ENCODE measurements around the gene PSIP1. TPM values are rescaled to one million over a fixed set of nuclear protein-coding genes. Genes with fewer than 3 reads are reported as not detected.
"Not testable (repeated sequence)": the region's sequence is repeated elsewhere in the genome, so short reads cannot be mapped to it uniquely, and the experiment has no call there.

The PSIP1 gene
- total RNA-seq, 1 experiment from 2014 or later = 54.5 TPM

- DNase-seq (ENCODE audit: low read depth) = no peak
Observed at GRCh38 chr9:15505921-15506320, 4.8 kb downstream of the PSIP1 start.

GRCh38 chr9:15501803-15502202 lies 9.0 kb downstream of the PSIP1 start:
- no peak for DNase-seq (ENCODE audit: low read depth)

- no peak for DNase-seq (ENCODE audit: low read depth)
Observed at GRCh38 chr9:15501179-15501578, 9.6 kb downstream of the PSIP1 start.

GRCh38 chr9:15499139-15499538 lies 11.6 kb downstream of the PSIP1 start:
- no peak for DNase-seq (ENCODE audit: low read depth)

- DNase-seq (ENCODE audit: low read depth) = no peak
Observed at GRCh38 chr9:15498246-15498995, 12.3 kb downstream of the PSIP1 start.

GRCh38 chr9:15492485-15493150 lies 18.2 kb downstream of the PSIP1 start:
- no peak for DNase-seq (ENCODE audit: low read depth)

GRCh38 chr9:15491950-15492349 lies 18.8 kb downstream of the PSIP1 start:
- no peak for DNase-seq (ENCODE audit: low read depth)

GRCh38 chr9:15485836-15486666 lies 24.7 kb downstream of the PSIP1 start:
- DNase-seq (ENCODE audit: low read depth) = peak; percentile 11

- DNase-seq (ENCODE audit: low read depth) = no peak
Observed at GRCh38 chr9:15484802-15485201, 26.0 kb downstream of the PSIP1 start.

- DNase-seq (ENCODE audit: low read depth) = peak; percentile 3
Observed at GRCh38 chr9:15482146-15482545, 28.6 kb downstream of the PSIP1 start.

GRCh38 chr9:15480028-15480427 lies 30.7 kb downstream of the PSIP1 start:
- no peak for DNase-seq (ENCODE audit: low read depth)

- DNase-seq (ENCODE audit: low read depth) = no peak
Observed at GRCh38 chr9:15475923-15476536, 34.7 kb downstream of the PSIP1 start.

- DNase-seq (ENCODE audit: low read depth) = no peak
Observed at GRCh38 chr9:15469862-15470261, 40.9 kb downstream of the PSIP1 start.

- DNase-seq (ENCODE audit: low read depth) = no peak
Observed at GRCh38 chr9:15469406-15469805, 41.4 kb downstream of the PSIP1 start.

GRCh38 chr9:15468145-15468544 lies 42.6 kb downstream of the PSIP1 start:
- no peak for DNase-seq (ENCODE audit: low read depth)

- no peak for DNase-seq (ENCODE audit: low read depth)
Observed at GRCh38 chr9:15461601-15462000, 49.2 kb downstream of the PSIP1 start.

- no peak for DNase-seq (ENCODE audit: low read depth)
Observed at GRCh38 chr9:15461056-15461455, 49.7 kb downstream of the PSIP1 start.

GRCh38 chr9:15453956-15454355 lies 56.8 kb downstream of the PSIP1 start:
- no peak for DNase-seq (ENCODE audit: low read depth)

GRCh38 chr9:15444141-15444540 lies 66.6 kb downstream of the PSIP1 start:
- DNase-seq (ENCODE audit: low read depth) = no peak

GRCh38 chr9:15442264-15442663 lies 68.5 kb downstream of the PSIP1 start:
- DNase-seq (ENCODE audit: low read depth) = not testable (repeated sequence)

- not testable (repeated sequence) for DNase-seq (ENCODE audit: low read depth)
Observed at GRCh38 chr9:15441841-15442240, 68.9 kb downstream of the PSIP1 start.

GRCh38 chr9:15438891-15439290 lies 71.9 kb downstream of the PSIP1 start:
- no peak for DNase-seq (ENCODE audit: low read depth)

Data from RPMI7951 (cell line).